WTC11 (cell line): Measurements from ENCODE around the gene GRK6. TPM values are rescaled to one million over a fixed set of nuclear protein-coding genes. Genes with fewer than 3 reads are reported as not detected.

Experiments used
- ATAC-seq: fragments of 200-7000 bp; cut with Tn5 transposase; 2 replicates; pipeline ENCODE4 v1.10.0; 2021; ENCODE audit warnings: mild to moderate bottlenecking, moderate library complexity
- CTCF ChIA-PET: fragments of 300-600 bp; sonication (Branson Sonifier 250); formaldehyde crosslinking; loops from one replicate; lab custom pipeline; 2021; ENCODE audit warnings: antibody characterized with exemption; lab: Charles Lee
- POLR2A ChIA-PET: fragments of 350-600 bp; sonication (Branson Sonifier 250); formaldehyde crosslinking; loops from one replicate; lab custom pipeline; 2021; ENCODE audit warnings: antibody characterized with exemption; lab: Charles Lee
- DNase-seq: peaks from one replicate; pipeline ENCODE4 v3.0.0; 2021; ENCODE audit warnings: low spot score
- H3K27ac Mint-ChIP-seq: 2 replicates; pipeline ENCODE4 v1.8.0; 2021; ENCODE audit warnings: mixed read lengths
- H3K27me3 Mint-ChIP-seq: 2 replicates; pipeline ENCODE4 v1.8.0; 2021; ENCODE audit warnings: low read depth, mild to moderate bottlenecking, moderate library complexity, mixed read lengths
- H3K36me3 Mint-ChIP-seq: 2 replicates; pipeline ENCODE4 v1.8.0; 2021; ENCODE audit warnings: mixed read lengths
- H3K4me1 Mint-ChIP-seq: 2 replicates; pipeline ENCODE4 v1.8.0; 2022; ENCODE audit warnings: mixed read lengths
- H3K4me3 Mint-ChIP-seq: 2 replicates; pipeline ENCODE4 v1.8.0; 2021; ENCODE audit warnings: mild to moderate bottlenecking, moderate library complexity, mixed read lengths
- H3K9me3 Mint-ChIP-seq: 2 replicates; pipeline ENCODE4 v1.8.0; 2021; ENCODE audit warnings: mixed read lengths
- FOXJ3 ChIP-seq: sonication (generic); formaldehyde crosslinking; IDR thresholded peaks from 2 replicates; pipeline ENCODE4 v1.9.0; 2021; ENCODE audit warnings: missing genetic modification reagents, mild to moderate bottlenecking, borderline replicate concordance
- JUN ChIP-seq: sonication (generic); formaldehyde crosslinking; IDR thresholded peaks from 2 replicates; pipeline ENCODE4 v1.8.0; 2023; ENCODE audit warnings: mild to moderate bottlenecking, missing genetic modification reagents
- MXD4 ChIP-seq: fragments of 250-450 bp; sonication (Bioruptor Pico); IDR thresholded peaks from 2 replicates; pipeline ENCODE4 v1.8.0; 2021; ENCODE audit warnings: mild to moderate bottlenecking, moderate library complexity, borderline replicate concordance
- NFYB ChIP-seq: sonication (generic); formaldehyde crosslinking; conservative IDR thresholded peaks from 2 replicates; pipeline ENCODE4 v1.8.0; 2022; ENCODE audit warnings: low read depth, missing genetic modification reagents
- ZBTB21 ChIP-seq: sonication (generic); formaldehyde crosslinking; IDR thresholded peaks from 2 replicates; pipeline ENCODE4 v1.8.1; 2023; ENCODE audit warnings: mild to moderate bottlenecking, missing genetic modification reagents, borderline replicate concordance
- total RNA-seq: library from RNA; stranded (reverse); gene quantifications from 3 replicates; pipeline ENCODE4 v1.2.3, GENCODE V29; 2021
- TF ChIP-seq, protein P1 (sequence below): fragments of 250-450 bp; sonication (Bioruptor Pico); IDR thresholded peaks from 2 replicates; pipeline ENCODE4 v1.9.0; 2021; ENCODE audit warnings: moderate library complexity, mild to moderate bottlenecking, inconsistent platforms, borderline replicate concordance
- TF ChIP-seq, protein P2 (sequence below): sonication (generic); formaldehyde crosslinking; IDR thresholded peaks from 2 replicates; pipeline ENCODE4 v1.8.1; 2023; ENCODE audit warnings: mild to moderate bottlenecking, missing genetic modification reagents
- TF ChIP-seq, protein P3 (sequence below): sonication (generic); formaldehyde crosslinking; IDR thresholded peaks from 2 replicates; pipeline ENCODE4 v1.8.1; 2023; ENCODE audit warnings: mild to moderate bottlenecking, moderate library complexity, missing genetic modification reagents
- TF ChIP-seq, protein P4 (sequence below): sonication (generic); formaldehyde crosslinking; IDR thresholded peaks from 2 replicates; pipeline ENCODE4 v1.8.0; 2022; ENCODE audit warnings: missing genetic modification reagents
- TF ChIP-seq, protein P5 (sequence below): fragments of 250-450 bp; sonication (Bioruptor Pico); IDR thresholded peaks from 2 replicates; pipeline ENCODE4 v1.9.0; 2021; ENCODE audit warnings: mild to moderate bottlenecking

Gene GRK6
- total RNA-seq, 1 experiment from 2014 or later = 69.2 TPM

DNA sequence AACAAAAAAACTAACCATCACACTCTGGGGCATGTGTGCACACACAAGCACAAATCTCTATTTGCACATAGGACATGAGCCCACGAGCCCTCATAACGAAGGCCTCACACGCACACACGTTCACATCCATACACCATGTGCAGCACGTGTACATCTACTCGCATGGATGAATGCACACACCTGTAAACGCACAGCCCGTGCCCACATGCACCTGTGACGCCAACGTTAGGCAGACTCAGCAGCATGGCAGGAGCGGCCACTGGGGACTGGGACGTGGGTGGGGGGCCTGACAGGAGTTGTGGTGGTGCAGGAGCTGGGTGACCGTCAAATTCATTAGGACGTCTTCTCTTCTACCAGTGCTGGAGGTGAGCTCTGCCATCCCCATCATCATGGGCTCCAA is 39.1 kb upstream of the GRK6 start (continued):
- TF ChIP-seq, protein P1, sequence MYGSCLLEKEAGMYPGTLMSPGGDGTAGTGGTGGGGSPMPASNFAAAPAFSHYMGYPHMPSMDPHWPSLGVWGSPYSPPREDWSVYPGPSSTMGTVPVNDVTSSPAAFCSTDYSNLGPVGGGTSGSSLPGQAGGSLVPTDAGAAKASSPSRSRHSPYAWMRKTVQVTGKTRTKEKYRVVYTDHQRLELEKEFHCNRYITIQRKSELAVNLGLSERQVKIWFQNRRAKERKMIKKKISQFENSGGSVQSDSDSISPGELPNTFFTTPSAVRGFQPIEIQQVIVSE (CRISPR knock-in tag) = no peak
- TF ChIP-seq, protein P2, sequence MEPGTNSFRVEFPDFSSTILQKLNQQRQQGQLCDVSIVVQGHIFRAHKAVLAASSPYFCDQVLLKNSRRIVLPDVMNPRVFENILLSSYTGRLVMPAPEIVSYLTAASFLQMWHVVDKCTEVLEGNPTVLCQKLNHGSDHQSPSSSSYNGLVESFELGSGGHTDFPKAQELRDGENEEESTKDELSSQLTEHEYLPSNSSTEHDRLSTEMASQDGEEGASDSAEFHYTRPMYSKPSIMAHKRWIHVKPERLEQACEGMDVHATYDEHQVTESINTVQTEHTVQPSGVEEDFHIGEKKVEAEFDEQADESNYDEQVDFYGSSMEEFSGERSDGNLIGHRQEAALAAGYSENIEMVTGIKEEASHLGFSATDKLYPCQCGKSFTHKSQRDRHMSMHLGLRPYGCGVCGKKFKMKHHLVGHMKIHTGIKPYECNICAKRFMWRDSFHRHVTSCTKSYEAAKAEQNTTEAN (CRISPR knock-in tag) = no peak
- no peak for TF ChIP-seq FOXJ3 (CRISPR knock-in tag)
- TF ChIP-seq, protein P3, sequence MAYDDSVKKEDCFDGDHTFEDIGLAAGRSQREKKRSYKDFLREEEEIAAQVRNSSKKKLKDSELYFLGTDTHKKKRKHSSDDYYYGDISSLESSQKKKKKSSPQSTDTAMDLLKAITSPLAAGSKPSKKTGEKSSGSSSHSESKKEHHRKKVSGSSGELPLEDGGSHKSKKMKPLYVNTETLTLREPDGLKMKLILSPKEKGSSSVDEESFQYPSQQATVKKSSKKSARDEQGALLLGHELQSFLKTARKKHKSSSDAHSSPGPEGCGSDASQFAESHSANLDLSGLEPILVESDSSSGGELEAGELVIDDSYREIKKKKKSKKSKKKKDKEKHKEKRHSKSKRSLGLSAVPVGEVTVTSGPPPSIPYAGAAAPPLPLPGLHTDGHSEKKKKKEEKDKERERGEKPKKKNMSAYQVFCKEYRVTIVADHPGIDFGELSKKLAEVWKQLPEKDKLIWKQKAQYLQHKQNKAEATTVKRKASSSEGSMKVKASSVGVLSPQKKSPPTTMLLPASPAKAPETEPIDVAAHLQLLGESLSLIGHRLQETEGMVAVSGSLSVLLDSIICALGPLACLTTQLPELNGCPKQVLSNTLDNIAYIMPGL = no peak
- no peak for TF ChIP-seq JUN

DNA sequence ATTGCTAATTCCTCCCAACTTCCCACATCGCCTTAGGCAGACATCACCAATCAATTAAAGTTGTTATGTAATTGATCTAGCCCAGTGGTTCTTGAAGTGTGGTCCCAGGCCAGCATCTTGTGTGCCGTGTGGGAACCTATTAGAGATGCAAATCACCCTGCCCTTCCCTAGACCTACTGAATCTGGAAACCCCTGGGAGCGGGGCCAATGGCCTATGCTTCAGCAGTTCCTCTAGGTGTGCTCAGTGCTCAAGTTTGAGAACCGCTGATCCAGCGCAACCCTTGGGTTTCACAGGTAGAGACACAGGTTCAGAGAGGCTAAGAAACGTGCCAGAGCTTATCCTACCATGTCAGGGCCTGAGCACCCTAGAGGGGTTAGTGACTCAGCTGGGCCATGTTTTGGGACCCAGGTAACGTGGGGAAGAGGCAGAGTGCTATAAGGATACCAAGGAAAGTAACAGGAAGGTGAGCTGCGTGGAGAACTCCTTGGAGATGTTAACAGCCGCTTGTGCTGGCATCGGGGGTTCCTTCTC is 37.9 kb upstream of the GRK6 start:
- POLR2A ChIA-PET = interaction anchor here (1.5 to 1.7 kb wide), 2 partner anchors 18 to 66 kb away, joined by 4 to 5 read pairs; no protein-coding TSS in a partner anchor

More for the DNA sequence above, 37.9 kb upstream of the GRK6 start:
- peaks cover 32% of the 10 kb centered on the region for H3K27me3 Mint-ChIP-seq
- peaks cover 26% of the 10 kb centered on the region for H3K4me1 Mint-ChIP-seq
- no peak for ATAC-seq
- CTCF ChIA-PET = interaction anchor here (1.1 to 9.6 kb wide), 10 partner anchors 9 to 113 kb away, joined by 4 to 216 read pairs (median 69); partner anchors contain the start of genes GRK6, PFN3 and PRR7
- DNase-seq = no peak
- TF ChIP-seq, protein P4, sequence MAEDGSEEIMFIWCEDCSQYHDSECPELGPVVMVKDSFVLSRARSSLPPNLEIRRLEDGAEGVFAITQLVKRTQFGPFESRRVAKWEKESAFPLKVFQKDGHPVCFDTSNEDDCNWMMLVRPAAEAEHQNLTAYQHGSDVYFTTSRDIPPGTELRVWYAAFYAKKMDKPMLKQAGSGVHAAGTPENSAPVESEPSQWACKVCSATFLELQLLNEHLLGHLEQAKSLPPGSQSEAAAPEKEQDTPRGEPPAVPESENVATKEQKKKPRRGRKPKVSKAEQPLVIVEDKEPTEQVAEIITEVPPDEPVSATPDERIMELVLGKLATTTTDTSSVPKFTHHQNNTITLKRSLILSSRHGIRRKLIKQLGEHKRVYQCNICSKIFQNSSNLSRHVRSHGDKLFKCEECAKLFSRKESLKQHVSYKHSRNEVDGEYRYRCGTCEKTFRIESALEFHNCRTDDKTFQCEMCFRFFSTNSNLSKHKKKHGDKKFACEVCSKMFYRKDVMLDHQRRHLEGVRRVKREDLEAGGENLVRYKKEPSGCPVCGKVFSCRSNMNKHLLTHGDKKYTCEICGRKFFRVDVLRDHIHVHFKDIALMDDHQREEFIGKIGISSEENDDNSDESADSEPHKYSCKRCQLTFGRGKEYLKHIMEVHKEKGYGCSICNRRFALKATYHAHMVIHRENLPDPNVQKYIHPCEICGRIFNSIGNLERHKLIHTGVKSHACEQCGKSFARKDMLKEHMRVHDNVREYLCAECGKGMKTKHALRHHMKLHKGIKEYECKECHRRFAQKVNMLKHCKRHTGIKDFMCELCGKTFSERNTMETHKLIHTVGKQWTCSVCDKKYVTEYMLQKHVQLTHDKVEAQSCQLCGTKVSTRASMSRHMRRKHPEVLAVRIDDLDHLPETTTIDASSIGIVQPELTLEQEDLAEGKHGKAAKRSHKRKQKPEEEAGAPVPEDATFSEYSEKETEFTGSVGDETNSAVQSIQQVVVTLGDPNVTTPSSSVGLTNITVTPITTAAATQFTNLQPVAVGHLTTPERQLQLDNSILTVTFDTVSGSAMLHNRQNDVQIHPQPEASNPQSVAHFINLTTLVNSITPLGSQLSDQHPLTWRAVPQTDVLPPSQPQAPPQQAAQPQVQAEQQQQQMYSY (CRISPR knock-in tag) = no peak
- no peak for TF ChIP-seq NFYB (CRISPR knock-in tag)
- TF ChIP-seq, protein P2 (CRISPR knock-in tag) = no peak
- no peak for TF ChIP-seq ZBTB21 (CRISPR knock-in tag)
- no peak for TF ChIP-seq JUN
- TF ChIP-seq MXD4 (CRISPR knock-in tag) = no peak
- TF ChIP-seq, protein P5, sequence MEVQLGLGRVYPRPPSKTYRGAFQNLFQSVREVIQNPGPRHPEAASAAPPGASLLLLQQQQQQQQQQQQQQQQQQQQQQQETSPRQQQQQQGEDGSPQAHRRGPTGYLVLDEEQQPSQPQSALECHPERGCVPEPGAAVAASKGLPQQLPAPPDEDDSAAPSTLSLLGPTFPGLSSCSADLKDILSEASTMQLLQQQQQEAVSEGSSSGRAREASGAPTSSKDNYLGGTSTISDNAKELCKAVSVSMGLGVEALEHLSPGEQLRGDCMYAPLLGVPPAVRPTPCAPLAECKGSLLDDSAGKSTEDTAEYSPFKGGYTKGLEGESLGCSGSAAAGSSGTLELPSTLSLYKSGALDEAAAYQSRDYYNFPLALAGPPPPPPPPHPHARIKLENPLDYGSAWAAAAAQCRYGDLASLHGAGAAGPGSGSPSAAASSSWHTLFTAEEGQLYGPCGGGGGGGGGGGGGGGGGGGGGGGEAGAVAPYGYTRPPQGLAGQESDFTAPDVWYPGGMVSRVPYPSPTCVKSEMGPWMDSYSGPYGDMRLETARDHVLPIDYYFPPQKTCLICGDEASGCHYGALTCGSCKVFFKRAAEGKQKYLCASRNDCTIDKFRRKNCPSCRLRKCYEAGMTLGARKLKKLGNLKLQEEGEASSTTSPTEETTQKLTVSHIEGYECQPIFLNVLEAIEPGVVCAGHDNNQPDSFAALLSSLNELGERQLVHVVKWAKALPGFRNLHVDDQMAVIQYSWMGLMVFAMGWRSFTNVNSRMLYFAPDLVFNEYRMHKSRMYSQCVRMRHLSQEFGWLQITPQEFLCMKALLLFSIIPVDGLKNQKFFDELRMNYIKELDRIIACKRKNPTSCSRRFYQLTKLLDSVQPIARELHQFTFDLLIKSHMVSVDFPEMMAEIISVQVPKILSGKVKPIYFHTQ (CRISPR knock-in tag) = no peak
- TF ChIP-seq, all 79 proteins: peak for 0
- no peak overlapping the region for H3K27ac Mint-ChIP-seq
- no peak overlapping the region for H3K4me3 Mint-ChIP-seq
- no peaks in the 10 kb centered on the region for H3K9me3 Mint-ChIP-seq
- no peaks in the 10 kb centered on the region for H3K36me3 Mint-ChIP-seq
